ENCODE data around the gene SNTB2.
"Not testable (repeated sequence)": the region's sequence is repeated elsewhere in the genome, so short reads cannot be mapped to it uniquely, and the experiment has no call there.

The SNTB2 gene

DNA sequence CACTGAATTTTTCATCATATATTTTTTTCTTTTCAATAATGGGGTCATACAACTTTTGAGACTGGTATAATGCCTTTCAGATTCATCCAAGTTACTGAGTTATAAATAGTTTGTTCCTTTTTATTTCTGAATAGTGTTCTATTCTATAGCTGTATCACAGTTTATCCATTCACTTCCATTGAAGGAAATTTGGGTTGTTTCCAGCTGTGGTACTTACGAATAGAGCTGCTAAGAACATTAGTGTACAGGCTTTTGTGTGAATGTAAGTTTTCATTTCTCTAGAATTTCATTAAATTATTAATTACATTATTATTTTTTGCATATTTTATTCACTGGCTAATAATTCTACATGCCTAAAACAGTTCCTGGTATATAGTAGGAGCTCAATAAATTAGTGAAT is 52.9 kb downstream of the SNTB2 start:
- DNase-seq = no peak

DNA sequence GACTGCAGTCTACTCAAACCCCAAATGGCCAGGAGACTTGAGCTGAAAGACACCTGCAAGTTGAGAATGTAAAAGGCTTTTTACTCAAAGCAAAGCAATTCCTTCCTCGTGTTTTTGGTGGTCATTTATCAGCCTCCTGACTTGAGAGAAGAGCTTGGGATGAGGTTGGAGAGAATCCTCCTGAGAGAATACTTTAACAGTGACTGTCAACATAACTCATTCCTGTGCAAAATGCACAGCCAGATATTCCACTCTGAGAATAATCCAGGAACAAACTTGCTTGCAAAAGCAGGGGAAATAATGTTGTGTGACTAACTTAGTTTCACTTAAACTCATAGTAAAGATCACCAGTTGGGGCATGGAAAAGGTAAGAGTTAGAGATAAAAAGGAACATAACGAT is 53.4 kb downstream of the SNTB2 start:
- no peak for DNase-seq

DNA sequence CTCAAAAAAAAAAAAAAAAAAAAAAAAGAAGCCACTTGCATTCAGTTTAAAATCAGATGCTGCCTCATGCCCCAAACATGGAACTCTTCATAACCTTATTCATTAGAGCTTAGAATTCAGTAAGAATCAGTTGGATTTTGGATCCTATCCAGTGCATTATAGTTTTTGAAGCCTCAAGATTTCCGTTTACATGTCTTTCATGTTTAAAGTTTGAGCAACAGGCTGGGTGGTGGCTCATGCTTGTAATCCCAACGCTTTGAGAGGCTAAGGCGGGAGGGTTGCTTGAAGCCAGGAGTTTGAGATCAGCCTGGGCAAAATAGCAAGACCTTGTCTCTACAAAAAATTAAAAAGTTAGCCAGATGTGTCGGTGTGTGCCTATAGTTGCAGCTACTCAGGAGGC is 55.0 kb downstream of the SNTB2 start:
- no peak for DNase-seq

DNA sequence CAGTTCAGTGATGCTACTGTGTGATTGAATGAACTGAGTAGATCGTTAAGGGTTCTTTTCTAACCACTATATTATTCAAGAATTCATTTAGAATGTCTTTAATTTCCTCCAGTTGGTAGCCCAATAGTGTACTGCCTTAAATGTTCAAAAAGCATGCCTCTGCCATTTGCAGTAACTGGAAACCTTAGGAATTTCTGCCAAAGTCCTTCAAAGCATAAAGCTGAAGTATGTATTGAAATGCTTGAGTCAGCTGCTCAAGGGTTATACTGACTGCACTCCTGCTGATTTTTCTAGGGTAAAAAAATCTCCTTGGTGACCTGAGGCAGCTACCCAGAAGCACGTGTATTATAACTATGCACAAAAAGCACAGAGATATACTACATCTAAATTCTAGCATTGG is 56.5 kb downstream of the SNTB2 start:
- DNase-seq = no peak

DNA sequence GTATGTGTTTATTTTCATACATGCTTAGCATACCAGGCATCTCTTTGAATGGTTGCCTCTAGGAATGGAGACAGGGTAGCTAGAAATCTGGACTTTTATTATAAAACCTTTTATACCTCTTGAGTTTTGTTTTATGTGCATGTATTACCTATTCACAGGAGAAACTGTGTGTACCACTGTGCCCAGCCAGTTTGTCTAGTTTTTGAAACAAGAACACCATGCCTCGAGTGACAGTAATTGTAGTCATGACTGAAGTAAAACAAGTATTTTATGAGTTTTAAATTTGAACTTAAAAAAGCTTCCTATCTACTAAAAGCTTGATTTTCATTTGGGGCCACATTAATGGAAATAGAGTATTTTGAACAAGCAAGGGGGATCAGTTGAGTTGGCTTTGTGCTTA is 57.4 kb downstream of the SNTB2 start:
- no peak for DNase-seq

DNA sequence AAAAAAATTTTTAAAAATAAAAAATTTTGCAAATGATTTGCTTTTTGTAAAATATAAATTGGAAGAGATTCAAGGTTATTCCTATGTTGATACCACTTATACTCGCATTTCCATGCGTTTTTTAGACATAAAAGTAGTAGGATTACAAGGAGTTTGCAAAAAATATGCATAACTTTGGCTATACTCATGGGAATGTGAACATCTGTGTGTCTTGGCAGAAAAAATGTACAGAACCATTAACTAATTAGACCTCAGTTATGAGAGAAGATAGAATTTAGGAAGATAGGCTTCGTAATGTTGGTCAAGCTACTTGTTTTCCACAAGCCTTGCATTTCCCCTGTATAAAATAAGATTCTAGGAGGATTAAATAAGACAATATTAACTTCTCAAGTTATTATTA is 63.1 kb downstream of the SNTB2 start:
- no peak for DNase-seq

DNA sequence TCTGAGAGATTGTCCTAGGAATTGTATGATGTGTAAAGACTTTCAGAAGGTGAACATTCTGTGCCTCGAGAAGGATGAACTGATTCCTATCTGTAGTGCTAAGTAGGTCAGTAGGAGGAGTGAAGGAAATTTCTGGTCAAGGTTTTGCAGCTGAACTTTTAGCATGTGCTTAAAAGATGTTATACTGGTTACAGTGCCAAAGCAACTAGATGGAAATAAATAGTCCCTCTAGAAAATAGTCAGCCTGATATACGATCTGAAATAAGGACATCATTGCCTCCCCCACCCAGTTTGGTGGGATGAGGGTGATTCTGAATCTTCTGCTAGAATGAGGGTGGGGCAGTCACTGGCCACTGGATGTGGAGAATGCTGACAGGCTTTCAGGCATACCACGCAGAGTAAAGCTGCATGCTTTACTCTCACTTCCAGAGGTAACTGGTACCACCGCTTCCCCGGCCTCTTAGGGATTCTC is 66.9 kb downstream of the SNTB2 start:
- DNase-seq = no peak

DNA sequence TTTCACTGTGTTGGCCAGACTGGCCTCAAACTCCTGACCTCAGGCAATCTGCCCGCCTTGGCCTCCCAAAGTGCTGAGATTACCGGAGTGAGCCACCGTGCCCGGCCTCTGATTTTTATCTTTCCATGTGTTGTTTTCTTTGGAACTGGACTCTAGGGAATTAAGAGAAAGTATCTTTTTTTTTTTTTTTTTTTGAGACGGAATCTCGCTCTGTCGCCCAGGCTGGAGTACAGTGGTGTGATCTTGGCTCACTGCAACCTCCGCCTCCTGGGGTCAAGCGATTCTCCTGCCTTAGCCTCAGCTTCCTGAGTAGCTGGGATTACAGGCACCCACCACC is 72.4 kb downstream of the SNTB2 start:
- not testable (repeated sequence) for DNase-seq

DNA sequence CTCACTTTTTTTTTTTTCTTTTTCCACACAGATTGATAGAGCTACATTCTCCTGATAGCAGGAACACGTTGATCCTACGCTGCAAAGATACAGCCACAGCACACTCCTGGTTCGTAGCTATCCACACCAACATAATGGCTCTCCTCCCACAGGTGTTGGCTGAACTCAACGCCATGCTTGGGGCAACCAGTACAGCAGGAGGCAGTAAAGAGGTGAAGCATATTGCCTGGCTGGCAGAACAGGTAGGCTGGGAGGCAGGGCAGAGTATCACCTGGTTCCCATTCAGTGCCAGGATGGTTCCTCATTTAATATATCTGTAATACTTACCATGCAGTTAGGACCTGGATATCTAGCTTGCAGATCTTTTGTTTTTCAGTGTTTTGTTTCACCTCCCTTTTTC is 73.1 kb downstream of the SNTB2 start:
- no peak for DNase-seq

DNA sequence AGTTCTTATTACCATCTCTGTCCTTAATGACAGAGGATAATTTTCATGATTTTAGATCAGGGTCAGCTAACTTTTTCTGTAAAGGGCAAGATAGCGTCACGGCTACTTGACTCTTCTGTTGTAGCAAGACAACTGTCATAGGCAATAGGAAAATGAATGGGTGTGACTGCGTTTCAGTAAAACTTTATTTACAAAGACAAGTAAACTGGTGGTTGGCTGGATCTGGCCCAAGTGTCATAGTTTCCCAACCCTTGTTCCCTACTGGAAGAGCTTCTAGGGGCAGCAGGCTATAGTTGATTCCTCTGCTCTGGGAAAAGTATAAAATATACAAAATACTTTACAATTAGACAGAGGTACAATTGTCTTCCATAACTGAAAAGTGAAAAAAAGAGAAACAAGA is 73.5 kb downstream of the SNTB2 start:
- no peak for DNase-seq

DNA sequence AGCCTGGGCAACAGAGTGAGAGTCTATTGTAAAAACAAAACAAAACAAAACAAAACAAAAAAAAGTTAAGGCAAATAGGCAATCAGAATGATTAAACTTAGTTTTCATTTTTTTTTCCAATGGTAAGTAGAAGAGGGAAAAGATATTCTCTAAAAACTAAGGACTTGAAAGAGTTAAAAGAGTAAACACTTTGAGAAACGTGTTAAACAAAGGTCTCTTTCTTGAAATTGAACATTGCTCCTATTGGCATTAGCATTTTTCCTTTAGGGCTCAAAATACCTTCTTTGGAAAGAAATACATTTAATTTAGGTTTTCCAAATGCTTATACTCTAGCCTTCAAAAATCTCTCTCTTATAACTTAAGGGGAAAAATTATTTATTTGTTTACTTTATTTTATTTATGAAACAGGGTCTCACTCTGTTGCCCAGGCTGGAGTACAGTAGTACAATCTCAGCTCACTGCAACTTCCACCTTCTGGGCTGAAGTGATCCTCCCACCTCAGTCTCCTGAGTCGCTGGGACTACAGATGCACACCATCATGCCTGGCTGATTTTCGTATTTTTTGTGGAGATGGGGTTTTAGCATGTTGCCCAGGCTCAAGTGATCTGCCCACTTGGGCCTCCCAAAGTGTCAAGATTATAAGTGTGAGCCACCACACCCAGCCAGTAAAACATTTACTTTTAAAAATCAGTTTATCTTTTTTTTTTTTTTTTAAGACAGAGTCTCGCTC is 79.5 kb downstream of the SNTB2 start:
- no peak for DNase-seq

DNA sequence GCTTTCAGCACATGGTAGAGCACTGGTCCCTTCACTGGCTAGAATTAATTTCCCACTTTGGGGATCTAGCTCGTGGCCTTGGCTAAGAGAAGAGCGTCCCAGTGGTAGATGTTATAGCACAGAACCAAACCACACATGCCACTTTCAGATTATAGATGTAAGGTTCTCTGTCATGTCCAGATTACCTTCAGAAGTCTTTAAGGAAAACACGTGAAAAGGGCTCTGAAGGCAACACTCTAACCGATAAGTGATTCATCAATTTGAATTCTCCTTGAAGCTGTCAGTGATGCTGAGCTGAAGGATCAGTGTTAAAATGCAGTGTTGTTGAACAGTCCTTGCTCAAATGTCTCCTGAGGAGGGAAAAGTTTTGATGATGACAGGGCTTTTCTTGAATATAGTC is 80.7 kb downstream of the SNTB2 start:
- no peak for DNase-seq

DNA sequence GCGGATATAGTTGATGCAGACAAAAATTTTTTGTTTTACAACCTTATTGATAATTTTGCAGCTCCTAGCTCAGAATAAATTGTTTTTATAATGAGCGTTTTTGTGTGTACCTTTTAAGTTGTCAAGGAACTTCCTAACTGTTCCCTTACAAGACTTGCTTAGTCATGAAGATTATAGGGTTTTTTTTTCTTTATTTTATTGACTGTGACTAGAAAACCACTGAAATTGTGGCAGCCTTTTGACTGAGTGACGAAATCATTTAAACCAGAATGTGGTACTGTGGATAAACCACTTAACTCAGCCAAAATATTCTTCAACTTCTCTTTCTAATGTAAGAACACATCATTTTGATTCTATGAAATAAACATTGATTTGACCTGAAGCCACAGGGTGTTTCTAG is 83.4 kb downstream of the SNTB2 start:
- no peak for DNase-seq

DNA sequence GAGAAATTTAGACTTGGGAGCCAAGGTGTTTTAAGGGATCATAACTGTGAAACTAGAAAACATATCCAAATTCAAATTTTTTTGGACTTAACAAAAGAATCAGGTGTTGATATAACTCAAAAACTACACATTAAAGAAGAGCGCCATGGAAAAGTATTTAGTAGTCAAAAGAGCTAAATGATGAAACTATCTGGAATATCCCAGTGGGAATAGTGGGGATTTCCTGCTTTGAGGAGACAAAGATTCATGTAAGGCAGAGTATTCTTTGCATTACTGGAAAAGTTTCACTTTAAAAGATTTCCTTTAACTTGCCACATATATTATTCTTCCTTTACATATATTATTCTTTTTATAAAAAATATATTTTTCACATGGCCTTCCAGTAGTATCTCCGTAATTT is 83.9 kb downstream of the SNTB2 start:
- DNase-seq = no peak

DNA sequence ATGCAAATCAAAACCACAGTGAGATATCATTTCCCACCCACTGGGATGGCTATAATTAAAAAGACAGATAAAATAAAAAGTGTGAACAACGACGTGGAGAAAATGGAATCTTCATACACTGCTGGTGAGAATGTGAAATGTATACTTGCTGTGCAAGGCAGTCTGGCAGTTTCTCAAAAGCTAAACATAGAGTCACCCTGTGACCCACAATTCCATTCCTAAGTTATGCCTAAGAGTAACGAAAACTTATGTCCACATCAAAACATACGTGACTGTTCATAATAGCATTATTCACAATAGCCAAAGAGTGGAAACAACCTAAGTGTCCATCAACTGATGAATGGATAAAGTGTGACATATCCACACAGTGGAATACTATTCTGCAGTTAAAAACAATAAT is 86.0 kb downstream of the SNTB2 start:
- DNase-seq = no peak

DNA sequence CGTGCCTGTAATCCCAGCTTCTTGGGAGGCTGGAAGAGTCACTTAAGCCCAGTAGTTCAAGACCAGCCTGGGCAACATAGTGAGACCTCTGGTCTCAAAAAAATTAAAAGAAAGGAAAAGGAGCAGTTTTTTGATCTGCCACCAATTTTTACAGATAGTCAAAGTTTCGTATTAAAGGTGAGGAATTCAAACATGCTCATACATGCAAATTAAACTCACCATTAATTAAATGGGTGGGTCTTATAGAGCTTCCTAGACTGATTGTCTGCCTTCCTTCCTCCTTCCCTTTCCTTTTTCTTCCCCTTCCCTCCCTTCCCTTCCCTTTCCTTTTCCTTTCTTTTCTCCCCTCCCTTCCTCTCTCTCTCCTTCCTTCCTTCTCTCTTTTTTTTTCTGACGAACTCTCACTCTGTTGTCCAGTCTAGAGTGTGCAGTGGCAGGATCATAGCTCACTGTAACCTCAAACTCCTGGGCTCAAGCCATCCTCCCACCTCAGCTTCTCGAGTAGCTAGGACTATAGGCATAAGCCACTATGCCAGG is 87.8 kb downstream of the SNTB2 start:
- no peak for DNase-seq

DNA sequence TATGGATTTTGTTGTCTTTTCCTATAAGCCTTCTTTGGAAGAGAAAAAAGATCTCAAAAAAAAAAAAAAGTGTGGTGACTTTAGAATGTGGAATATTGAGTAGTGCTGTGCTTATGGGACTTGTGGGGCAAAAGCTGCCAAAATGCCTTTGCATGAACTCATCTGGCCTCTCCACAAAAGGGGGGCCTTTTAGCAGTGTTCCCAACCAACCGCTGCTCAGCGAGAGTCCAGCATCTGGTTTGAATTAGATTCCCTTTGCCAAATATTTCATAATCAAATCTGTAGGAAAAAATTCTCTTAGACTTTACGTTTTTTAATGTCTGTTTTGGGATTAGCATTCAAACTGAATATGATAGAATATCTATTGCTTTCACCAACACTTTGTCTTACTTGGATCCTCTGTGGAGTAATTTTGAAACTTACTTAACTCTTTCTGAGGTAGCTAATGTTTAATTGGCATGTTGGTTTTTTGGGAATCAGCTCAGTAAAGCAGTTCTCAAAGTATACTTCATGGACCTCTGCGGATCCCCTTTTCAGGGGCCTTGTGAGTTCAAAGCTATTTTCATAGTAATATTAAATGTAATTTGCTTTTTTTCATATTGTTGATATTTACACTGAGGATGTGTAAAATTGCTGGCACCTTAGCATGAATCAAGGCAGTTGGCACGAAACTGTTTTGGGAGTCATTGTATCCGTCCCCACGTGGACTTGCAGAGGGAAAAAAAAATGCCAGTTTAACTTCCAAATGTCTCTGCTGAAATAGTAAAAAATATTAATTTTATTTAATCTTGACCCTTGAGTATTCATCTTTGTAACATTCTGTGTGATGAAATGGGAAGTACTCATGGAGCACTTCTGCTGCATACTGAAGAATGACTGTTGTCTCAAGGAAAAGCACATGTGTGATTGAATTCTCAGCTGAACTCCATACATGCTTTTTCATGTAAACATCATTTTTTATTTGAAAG is 89.5 kb downstream of the SNTB2 start:
- no peak for DNase-seq

DNA sequence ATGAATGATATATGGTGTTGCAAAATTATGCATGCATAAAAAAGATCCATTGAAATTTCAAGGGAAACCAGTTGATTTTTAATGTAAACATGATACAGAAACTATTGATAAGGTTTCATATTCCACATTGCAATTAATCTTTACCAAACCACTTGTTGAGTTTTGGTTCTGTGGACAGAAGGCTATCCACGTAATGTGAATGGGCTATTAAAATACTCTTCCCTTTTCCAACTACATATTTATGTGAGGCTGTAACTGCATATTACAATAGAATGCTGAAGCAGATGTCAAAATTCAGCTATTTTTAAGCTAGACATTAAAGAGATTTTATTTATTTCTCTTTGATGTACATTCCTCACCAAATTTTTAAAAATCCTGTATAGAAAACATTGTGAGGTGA is 90.4 kb downstream of the SNTB2 start:
- DNase-seq = no peak

DNA sequence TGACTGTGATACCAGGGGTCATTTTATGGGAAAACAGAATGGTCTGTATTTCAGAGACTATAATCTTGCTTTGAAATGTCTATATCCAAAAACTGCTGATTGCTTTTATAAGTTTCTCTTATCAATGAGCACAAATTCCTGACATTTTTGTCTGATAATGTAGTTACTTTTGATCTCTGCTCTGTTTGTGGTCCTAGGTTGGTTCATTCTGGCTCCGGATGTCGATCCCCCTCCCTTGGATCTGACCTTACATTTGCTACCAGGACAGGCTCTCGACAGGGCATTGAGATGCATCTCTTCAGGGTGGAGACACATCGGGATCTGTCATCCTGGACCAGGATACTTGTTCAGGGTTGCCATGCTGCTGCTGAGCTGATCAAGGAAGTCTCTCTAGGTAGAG is 96.9 kb downstream of the SNTB2 start:
- DNase-seq = no peak

DNA sequence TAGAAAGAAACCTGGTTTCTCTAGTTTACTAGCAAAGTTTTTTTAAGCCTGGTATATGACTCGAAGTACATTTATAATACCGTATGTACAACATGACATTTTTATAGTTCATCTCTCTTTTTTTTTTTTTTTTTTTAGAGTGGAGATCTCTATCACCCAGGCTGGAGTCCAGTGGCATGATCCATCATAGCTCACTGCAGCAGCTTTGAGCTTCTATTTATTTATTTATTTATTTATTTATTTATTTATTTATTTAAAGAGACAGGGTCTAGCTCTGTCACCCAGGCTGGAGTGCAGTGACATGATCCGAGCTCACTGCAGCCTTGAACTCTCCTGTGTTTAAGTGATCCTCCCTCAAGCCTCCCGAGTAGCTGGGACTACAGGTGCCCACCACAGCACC is 98.3 kb downstream of the SNTB2 start:
- DNase-seq = no peak

DNA sequence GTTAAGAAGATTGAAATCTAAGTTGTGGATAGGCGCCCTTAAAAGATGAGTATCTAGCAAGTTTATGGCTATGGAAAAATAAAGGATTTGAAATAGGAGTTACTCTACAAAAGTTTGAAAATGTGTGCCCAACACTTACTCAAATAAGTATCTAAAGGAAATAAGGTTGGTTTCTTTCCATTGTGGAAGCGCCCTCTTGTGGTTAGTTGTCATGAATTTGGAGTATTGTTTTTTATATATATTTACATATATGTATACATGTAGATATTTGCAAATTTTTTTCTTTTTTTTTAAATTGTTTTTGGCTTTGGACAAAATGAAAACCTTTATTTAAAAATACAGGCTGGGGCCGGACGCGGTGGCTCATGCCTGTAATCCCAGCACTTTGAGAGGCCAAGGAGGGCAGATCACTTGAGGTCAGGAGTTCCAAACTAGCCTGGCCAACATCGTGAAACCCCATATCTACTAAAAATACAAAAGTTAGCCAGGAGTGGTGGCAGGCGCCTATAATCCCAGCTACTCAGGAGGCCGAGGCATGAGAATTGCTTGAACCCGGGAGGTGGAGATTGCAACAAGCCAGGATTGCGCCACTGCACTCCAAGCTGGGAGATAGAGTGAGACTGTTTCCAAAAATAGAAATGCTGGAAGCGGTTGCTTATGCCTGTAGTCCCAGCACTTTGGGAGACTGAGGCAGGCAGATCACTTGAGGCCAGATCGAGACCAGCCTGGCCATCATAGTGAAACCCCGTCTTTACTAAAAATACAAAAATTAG is 100.2 kb downstream of the SNTB2 start:
- DNase-seq = no peak

DNA sequence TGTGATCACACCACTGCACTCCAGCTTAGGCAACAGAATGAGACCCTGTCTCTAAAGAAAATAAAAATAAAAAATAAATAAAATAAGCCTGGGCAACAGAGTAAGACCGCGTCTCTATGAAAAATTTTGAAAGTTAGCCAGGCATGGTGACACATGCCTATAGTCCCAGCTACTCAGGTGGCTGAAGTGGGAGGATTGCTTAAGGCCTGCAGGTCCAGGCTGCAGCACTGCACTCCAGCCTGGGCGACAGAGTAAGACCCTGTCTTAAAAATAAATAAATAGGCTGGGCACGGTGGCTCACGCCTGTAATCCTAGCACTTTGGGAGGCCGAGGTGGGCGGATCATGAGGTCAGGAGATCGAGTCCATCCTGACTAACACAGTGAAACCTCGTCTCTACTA is 104.7 kb downstream of the SNTB2 start:
- DNase-seq = not testable (repeated sequence)

DNA sequence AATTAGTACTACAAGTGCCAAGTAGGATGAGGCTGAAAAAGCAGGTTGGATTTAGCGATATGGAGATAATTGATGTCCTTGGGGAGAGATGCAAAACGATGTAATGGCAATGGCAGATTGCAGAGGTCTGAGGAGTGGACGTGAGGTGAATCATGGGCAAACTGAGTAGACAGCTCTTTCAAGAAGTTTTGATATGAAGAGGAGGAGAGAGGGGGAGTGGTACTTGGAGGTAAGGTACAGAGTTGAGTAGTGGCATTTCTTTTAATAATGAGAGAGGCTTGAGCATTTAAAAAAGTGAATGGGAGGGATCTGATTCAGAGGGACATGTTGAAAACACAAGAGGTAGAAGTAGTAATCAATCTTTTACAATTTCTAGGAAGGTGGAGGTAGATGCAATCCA is 106.4 kb downstream of the SNTB2 start:
- no peak for DNase-seq

Measured in NCI-H446 treated with DMSO at 0.1 percent for 48 hours (cell line).